Measurements from ENCODE around the gene FZD2.
A peak's percentile ranks its signal among the peaks of the same experiment; 100 is the strongest.
"Not testable (repeated sequence)": the region's sequence is repeated elsewhere in the genome, so short reads cannot be mapped to it uniquely, and the experiment has no call there.

FZD2 gene

GRCh38 chr17:44578947-44579346, 21.7 kb downstream of the FZD2 start:
- DNase-seq, result no peak

- DNase-seq, result peak in 1 of 2 experiments; percentile 21
Observed at GRCh38 chr17:44581868-44582267, 24.6 kb downstream of the FZD2 start.

- no peak for DNase-seq
Observed at GRCh38 chr17:44584443-44584842, 27.2 kb downstream of the FZD2 start.

GRCh38 chr17:44585315-44585714, 28.0 kb downstream of the FZD2 start:
- no peak for DNase-seq

DNA sequence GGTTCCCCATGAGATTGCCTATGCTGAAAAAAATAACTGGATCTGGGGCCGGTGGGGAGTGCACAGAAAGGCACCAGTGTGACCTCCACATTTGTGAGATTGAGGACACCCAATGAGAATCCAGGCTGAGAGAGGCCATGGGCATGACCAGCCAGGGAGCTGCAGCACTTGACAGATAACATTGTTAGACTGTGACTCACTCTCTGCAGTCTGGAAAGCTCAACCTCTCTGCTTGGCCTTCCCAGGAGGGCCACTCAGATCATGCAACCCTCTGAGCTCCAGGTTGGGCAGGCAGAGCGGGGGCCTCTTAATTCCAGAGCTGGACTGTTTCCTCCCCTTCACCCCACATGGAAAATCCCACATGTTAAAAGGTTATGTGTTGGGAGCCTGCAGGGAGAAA, 30.1 kb downstream of the FZD2 start:
- no peak for DNase-seq

- no peak for DNase-seq
Observed at GRCh38 chr17:44589316-44590071, 32.2 kb downstream of the FZD2 start.

DNA sequence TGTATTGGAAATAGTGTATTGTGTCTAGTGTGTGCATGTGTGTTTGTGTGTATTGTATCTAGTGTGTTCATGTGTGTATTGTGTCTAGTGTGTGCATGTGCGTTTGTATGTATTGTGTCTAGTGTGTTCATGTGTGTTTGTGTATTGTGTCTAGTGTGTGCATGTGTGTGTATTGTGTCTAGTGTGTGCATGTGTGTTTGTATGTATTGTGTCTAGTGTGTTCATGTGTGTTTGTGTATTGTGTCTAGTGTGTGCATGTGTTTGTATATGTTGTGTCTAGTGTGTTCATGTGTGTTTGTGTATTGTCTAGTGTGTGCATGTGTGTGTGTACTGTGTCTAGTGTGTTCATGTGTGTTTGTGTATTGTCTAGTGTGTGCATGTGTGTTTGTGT, 32.8 kb downstream of the FZD2 start:
- DNase-seq, result not testable (repeated sequence)

DNA sequence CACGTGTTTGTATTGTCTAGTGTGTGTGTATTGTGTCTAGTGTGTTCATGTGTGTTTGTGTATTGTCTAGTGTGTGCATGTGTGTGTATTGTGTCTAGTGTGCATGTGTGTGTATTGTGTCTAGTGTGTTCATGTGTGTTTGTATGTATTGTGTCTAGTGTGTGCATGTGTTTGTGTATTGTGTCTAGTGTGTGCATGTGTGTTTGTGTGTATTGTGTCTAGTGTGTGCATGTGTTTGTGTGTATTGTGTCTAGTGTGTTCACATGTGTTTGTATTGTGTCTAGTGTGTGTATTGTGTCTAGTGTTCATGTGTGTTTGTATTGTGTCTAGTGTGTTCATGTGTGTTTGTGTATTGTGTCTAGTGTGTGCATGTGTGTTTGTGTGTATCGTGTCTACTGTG, 33.5 kb downstream of the FZD2 start:
- DNase-seq, result not testable (repeated sequence)

DNA sequence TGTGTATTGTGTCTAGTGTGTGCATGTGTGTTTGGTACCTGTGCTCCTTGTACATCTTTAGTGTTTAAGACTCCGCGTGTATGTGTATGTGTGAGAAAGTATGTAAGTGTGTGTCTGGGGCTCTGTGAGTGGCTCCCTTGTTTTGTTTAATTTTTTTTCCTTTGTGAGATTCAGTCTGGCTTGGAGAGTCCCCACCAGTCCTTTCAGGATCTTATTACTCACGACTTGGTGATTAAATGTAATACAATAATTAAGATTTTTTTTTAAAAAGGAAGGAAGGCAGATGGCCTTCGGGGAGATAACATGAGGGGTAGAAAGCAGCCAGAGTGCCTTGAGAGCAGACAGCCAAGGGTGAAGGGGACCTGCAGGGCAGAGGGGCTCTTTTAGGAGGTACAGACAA, 33.9 kb downstream of the FZD2 start:
- DNase-seq, result peak in 1 of 2 experiments; percentile 58

DNA sequence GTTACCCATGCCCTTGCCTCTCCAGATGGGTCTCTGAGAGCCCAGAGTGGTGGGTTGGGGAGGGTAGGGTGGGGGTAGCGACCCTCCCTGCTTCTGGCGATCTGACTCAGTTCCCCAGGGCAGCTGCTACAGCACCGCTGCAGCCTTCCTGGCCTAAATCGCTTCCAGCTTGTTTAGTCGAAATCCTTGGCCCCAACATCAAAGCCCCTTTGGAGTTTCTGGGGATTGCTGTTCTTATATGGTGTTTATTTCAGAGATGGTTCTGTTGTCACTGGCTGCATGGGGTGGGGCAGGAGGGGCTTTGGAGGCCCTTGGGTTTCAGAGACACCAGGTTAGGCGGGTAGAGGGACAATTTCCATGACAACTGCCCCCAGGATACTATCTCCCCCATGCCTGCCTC, 35.9 kb downstream of the FZD2 start:
- DNase-seq, result no peak

- DNase-seq, result peak; percentile 31 to 77
Observed at GRCh38 chr17:44595216-44595775, 38.0 kb downstream of the FZD2 start.

DNA sequence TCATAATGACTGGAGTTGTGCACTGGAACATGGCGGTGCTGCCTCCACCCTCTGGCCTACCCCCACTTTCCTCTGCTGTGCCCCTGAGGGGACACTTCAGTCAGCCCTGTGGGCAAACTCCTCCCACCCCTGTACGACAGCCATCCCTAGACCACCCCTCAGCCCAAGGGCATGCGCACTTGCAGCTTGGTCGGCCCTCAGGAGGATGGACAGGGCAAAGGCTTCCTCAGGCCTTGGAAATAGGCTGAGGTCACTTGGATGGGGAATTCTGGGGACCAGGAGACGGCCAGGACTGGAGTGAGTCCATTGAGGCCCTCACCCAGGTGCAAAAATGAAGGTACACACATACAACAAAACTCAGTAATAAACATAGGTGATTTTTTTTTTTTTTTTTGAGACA, 41.0 kb downstream of the FZD2 start:
- no peak for DNase-seq

DNA sequence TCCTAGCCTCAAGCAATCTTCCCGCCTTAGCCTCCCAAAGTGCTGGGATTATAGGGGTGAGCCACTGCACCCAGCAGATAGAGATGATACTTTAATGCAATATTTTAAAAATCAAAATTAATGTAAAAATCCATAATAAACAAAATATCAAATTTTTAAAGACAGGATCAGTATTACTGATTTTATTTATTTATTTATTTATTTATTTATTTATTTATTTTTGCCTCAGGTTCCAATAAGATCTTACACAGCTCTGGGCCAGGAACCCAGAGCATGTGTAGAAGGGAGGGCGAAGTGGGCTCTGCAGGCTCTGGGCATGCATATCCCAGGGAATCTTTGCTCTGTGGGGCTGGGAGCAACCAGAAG, 41.6 kb downstream of the FZD2 start:
- no peak for DNase-seq

DNA sequence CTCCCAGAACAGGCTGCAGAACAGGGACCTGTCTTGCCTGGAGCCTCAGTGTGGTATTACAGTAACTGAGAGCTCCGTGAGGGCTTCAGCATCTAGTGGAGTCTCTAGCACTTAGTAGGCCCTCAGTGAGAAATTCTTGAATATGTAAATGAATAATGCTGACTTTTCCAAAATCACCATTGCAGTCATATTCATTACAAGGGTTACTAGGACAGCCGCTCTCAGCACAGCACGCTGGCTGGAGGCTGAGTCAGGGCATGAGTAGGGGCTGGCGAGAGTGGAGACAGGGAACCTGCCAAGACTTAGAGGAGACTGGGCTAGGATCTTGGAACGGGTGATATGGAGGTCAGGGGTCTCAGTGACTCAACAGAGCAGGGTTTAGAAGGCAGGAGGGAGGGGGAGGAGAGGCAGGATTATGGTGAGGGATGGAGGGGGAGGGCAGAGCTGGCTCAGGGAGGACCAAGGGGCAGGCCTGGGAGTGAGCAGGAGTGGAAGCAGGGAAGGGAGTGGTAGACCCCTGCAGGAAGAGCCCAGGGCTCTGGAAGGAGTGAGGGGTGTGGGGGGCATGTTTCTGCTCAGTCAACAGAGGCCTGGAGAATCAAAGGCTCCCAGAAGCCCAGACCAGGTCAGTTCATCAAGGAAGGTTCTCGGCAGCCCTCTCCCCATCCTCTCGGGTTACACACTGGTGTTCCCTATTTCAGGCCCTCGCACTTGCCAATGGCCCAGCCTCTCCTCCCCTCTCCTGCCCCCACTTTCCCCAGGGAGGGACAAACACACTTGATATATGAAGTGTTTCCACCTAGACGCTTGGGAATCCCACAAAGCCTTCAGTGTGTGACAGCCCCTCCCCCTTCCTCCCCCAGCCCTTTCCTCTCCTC, 42.3 kb downstream of the FZD2 start:
- no peak for DNase-seq

DNA sequence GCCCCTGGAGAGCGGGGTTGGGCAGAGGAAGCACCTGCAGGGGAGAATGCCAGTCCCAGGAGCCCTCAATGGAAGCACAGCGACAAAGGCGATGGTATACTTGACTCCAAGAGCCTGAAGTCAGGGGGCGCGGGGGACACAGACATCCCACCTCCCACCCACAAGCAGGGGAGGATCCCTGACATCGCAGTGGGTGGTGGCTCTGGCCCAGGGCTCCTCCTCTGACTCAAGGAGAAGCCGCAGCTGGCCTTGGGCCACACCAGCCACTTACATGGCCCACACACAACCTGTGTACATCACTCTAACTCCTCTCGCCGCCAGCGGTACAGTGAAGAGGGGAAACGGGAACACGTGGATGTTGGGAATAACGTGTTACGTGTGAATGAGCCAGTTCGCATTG, 44.3 kb downstream of the FZD2 start:
- DNase-seq, result no peak

DNA sequence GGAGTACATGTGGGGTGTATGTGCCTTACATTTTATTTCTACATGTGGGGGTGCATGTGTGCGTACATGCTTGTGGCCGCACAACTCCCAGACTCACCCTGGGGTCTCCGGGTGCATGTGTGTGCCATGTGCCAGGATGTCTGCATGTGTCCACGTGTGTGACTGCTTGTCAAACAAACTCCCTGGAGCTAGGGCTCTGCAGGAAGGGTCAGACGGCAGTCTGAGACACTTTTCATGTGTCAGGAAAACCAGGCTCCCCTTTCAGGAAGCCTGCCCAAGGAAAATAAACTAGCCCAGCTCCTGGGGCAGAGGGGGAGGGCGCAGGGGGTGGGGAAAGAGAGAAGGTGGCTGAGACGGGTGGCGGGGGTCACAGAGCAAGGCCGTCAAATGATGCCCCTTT, 44.7 kb downstream of the FZD2 start:
- DNase-seq, result no peak

- no peak for DNase-seq
Observed at GRCh38 chr17:44602390-44602789, 45.1 kb downstream of the FZD2 start.

DNA sequence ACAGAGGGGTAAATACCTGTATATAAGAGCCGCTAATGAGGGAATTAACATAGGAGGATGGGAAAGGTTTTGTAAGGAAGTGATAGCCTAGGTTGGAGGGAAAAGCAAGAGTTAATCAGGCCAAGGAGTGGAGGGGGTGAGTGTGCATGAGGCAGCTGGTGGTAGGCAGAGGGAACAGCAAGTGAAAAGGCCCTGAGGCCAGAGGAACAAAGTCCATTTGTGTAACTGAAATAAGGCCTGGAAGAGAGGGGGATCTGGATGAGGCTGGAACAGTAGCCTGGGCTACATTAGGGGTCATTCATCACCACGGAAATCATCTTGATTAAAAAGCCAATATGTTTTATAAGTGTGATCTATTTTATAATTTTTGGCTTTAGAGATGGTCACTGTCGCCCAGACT, 45.7 kb downstream of the FZD2 start:
- DNase-seq, result no peak

GRCh38 chr17:44604116-44604761, 47.0 kb downstream of the FZD2 start:
- peak in 1 of 2 experiments; percentile 37 for DNase-seq

GRCh38 chr17:44604768-44605485, 47.6 kb downstream of the FZD2 start:
- no peak for DNase-seq

- no peak for DNase-seq
Observed at GRCh38 chr17:44606658-44607057, 49.4 kb downstream of the FZD2 start.

DNA sequence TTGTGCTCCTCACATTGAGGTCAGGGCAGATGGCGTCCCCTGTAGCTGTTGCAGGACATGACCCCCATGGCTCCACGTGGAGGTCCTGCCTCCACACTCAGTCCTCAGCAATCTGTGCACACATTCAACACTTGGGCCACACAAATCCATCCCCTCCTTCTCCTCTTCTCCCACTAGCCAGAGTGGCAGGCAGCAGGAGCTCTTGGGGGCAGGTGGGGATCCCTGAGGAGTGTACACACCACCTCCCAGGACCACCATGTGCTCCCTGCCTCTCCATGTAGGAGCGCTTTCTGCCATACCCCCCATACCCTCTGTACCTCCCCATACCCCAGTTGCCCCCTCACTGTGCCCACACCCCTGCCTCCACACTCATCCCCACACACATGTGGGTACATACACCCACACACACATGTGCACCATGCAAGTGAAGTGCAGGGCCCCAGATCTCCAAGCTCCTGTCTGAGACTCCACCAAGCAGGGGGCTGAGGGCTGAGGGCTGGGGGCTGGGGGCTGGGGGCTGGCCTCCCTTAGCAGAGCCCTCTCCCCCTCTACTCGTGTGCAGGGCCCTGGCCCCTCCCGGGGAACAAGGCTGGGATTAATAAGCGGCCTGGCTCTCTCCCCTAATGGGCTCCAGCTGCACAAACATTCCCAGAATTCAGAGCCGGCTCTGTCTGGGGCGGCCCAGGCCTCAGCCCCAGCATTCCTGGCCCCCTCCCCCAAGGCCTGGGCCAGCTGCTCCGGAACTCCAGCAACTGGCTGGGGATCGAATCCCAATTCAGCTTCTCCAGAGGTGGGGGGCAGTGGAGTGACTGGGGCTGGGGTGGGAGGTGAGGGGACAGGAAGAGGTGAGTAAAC, 50.8 kb downstream of the FZD2 start:
- no peak for DNase-seq
